NT2/D1 (cell line): ENCODE results near the gene NLGN4Y.

ENCODE experiments used
- SUZ12 ChIP-seq: IDR thresholded peaks from 2 replicates; pipeline ENCODE4 v1.6.1; 2011; ENCODE audit not compliant: insufficient read length, insufficient read depth; ENCODE audit errors: extremely low read depth
- YY1 ChIP-seq: IDR thresholded peaks from 2 replicates; pipeline ENCODE4 v1.6.1; 2011; ENCODE audit not compliant: insufficient read length, insufficient read depth
- ZNF274 ChIP-seq: IDR thresholded peaks from 2 replicates; pipeline ENCODE4 v1.6.1; 2011; ENCODE audit warnings: mild to moderate bottlenecking, low read depth, low read length

DNA sequence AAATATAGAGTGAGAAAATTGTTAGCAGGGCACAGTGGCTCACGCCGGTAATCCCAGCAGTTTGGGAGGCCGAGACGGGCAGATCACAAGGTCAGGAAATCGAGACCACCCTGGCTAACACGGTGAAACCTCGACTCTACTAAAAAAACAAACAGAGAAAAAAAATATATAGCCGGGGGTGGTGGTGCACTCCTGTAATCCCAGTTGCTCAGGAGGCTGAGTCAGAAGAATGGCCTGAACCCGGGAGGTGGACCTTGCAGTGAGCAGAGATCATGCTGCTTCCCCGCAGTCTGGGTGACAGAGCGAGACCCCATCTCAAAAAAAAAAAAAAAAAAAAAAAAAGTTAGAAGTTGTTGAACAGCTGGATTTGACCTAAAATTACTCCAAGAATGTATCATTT lies 269.3 kb downstream of the NLGN4Y start:
- TF ChIP-seq SUZ12: no peak
- no peak for TF ChIP-seq ZNF274
- no peak for TF ChIP-seq YY1
